H54 (cell line): Measurements from ENCODE around the gene FAM180A.
"Not testable (repeated sequence)": the region's sequence is repeated elsewhere in the genome, so short reads cannot be mapped to it uniquely, and the experiment has no call there.

Experiments
- DNase-seq: peaks from one replicate; pipeline ENCODE4 v3.0.0; 2011; ENCODE audit warnings: low spot score, mixed read lengths; ENCODE audit not compliant: insufficient read length
- FAIRE-seq: peaks from 3 replicates; lab custom pipeline; 2011; peaks lifted over from hg19 to GRCh38; lab: Jason Lieb, UNC
- POLR2A ChIP-seq: IDR thresholded peaks from 2 replicates; pipeline ENCODE4 v1.6.1; 2011; ENCODE audit warnings: low read depth, mild to moderate bottlenecking, low read length

FAM180A gene

GRCh38 chr7:135742371-135742770 is 6.2 kb downstream of the FAM180A start:
- DNase-seq (no peak), FAIRE-seq (no peak)
- no peak for TF ChIP-seq POLR2A

DNA sequence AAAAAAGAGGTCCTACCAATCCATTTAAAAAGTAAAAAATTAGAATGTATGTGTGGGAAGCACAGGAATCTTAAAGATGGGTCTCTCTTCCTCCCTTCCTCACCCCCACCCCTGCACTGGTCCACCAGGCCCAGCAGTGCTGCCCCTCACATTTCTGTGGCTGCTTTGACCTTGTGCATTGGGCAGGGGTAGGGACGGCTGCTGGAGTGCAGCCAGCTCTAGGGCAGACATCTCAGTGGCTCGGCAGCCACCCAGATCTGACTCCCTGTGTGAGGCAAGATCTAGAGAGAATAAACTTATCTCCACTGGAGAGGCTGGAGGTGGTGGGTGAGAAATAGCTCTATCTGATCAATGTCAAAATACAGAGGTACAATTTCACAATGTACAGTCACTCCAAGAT is 6.7 kb downstream of the FAM180A start:
- no peak for DNase-seq
- FAIRE-seq, result no peak
- TF ChIP-seq POLR2A, result no peak

- FAIRE-seq, result no peak
- TF ChIP-seq POLR2A, result no peak
- no peak for DNase-seq
Measured at GRCh38 chr7:135740889-135741288, 7.7 kb downstream of the FAM180A start.

DNA sequence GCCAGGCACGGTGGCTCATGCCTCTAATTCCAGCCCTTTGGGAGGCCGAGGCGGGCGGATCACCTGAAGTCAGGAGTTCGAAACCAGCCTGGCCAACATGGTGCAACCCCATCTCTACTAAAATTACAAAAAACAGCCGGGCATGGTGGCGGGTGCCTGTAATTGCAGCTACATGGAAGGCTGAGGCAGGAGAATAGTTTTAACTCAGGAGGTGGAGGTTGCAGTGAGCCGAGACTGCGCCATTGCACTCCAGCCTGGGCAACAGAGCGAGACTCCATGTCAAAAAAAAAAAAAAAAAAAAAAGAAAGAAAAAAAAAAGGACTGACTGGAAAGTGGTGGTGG is 11.3 kb downstream of the FAM180A start:
- FAIRE-seq, DNase-seq: not testable (repeated sequence)

DNA sequence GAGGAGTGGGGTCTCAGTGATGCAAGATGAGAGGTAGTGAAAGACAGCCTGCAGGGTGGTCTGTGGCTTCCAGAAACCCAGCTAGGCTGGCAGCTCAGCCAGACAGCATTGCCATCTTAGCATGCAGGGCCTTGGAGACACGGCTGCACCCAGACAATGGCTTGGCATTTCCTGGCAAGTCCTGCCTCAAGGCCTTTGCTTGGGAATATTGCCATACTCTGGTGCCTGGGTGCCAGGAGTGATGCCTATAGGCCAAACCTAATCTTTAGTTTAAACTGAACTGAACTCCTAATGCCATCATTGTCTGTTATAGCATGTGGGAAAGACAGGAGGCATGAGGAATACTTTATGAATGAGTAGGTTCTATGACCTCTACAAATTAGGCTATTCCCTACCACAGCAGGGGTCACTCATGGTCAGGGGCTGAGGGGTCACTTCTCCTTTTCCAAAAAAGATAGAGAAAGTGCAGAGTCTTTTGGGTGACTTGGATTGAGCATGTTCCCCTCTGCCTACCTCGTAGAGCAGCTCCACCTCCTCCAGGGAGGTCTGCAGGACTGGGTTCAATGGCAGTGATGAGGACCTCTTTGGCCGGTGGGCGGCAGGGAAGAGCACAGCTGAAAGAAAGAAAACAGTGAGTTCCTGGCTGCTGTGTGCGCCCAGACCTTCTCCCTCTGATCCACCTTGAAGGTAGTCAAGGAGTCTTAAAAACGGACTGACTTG is 11.9 kb downstream of the FAM180A start:
- no peak for TF ChIP-seq POLR2A
- no peak for FAIRE-seq
- no peak for DNase-seq

DNA sequence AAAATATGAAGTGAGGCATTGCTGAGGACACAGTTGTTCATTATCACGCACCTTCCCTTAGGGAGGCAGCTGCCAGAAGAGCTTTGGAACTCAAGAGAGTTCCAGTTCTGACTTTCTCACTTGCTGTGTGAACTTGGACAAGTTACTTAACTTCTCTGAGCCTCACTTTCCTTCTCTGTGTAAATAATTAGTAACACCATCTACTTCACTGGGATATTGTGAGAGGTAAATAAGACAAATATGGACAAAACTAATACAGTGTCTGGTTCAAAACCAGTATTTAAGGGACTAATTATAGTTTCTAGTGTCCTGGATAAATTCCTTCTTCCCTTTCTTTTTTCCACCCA is 14.3 kb downstream of the FAM180A start:
- no peak for FAIRE-seq
- no peak for DNase-seq
- no peak for TF ChIP-seq POLR2A

DNA sequence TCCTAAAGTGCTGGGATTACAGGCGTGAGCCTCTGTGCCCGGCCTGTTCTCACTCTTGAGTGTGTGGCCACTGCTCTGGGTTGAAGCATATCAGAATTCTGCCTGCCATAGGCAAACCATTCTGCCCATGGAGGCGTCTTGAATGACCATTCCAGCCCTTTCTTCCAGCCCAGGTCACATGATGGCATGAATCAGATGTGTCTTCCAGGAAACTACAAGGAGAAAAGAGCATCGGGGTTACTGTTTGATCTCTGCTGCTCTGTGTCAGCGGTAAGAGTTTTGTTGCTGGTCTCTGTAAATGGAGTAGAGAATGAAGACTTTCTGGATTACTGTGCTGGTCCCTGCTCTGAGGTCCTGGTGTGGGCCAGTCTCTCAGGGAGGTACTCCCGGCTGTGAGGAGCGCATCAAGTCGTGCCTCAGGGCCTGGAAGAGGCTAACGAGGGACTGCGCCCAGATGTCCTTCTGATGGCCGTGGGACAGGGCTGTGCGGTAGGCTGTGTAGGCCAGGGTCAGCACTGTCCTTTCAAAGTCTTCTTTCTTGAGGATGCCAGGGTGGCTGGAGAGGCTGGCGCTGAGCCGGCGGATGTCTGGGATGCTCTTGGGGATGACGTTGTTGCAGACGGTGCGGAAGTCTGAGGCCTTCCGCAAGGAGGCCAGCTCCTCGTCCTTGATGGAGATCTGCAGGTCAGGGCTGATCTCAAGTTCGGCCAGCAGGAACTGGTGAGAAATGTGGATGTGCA is 14.8 kb downstream of the FAM180A start:
- FAIRE-seq (no peak), DNase-seq (no peak)
- no peak for TF ChIP-seq POLR2A

DNA sequence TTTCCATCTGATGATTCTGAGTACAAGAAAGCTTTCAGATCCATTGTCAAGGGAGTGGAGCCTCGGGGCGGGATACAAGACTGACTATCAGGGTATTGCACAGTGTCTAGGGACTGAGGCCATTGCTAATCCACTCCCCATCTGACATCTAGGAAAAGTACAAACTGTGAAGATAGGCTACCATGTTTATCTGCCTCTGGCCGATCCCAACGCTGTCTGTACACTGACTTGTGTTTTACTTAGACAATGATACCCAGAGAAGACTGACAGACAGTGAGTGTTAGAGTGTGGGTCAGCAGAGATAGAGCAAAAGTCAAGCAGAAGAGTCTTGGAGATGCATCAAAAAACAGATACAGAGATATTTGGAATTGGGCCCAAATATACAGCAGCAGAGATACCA is 17.5 kb downstream of the FAM180A start:
- DNase-seq (no peak), FAIRE-seq (no peak)
- no peak for TF ChIP-seq POLR2A

- DNase-seq (no peak), FAIRE-seq (no peak)
- no peak for TF ChIP-seq POLR2A
Measured at GRCh38 chr7:135729230-135729629, 19.4 kb downstream of the FAM180A start.

DNA sequence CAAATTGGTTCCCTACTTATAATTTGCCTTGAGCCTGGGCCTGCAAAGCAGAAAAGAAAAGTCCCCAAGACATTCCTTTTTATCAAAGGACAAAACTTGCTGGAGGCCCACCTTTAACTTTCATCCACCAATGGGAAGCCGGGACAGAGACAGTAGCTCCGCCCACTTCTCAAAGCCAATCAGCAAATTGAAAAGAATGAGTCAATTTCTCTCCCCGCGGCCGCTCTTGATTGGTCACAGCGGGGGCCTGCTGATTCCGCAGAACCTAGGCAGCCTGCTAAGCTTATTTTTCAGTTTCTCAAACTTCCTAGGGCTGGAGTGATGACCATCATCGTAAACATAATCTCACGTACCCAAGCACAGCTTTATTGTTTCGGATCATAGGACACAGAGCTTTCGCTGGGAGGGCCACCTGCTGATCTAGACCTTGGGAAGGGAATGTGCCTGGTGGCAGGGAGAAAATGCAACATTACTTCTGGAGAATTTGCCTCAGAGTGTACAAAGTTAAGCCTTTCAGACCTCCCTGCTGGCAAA is 20.4 kb downstream of the FAM180A start, which contains the start of gene SLC13A4:
Gene SLC13A4 (minus strand): TSS at position 51 of the 534 bp plus-strand sequence. CDS start 690 bp downstream, outside the sequence.
- FAIRE-seq, result peak; percentile 41

GRCh38 chr7:135726911-135727673 is 21.5 kb downstream of the FAM180A start:
- FAIRE-seq, result no peak
- DNase-seq, result no peak
- TF ChIP-seq POLR2A, result no peak

More for the DNA sequence above, 20.4 kb downstream of the FAM180A start, which contains the start of gene SLC13A4:
- peak; percentile 54 for DNase-seq
- TF ChIP-seq POLR2A, result no peak

GRCh38 chr7:135726276-135726788 is 22.3 kb downstream of the FAM180A start:
- DNase-seq (no peak), FAIRE-seq (no peak)
- TF ChIP-seq POLR2A, result no peak

GRCh38 chr7:135723411-135723810 is 25.2 kb downstream of the FAM180A start:
- no peak for TF ChIP-seq POLR2A
- DNase-seq, result no peak

More at GRCh38 chr7:135723411-135723810, 25.2 kb downstream of the FAM180A start:
- FAIRE-seq, result no peak
